HCT116 (cell line): ENCODE data around the gene CORO7. TPM values are rescaled to one million over a fixed set of nuclear protein-coding genes. Genes with fewer than 3 reads are reported as not detected.

ENCODE experiments used
- ATAC-seq: fragments of 200-7000 bp; cut with Tn5 transposase; 2 replicates; pipeline ENCODE4 v1.9.1; 2020; ENCODE audit warnings: mild to moderate bottlenecking, moderate library complexity
- BruUV-seq: library from RNA; stranded (reverse); fragments of 400-500 nt; replicated peaks from 2 replicates; lab custom pipeline; 2021; lab: Mats Ljungman, UMichigan
- CTCF ChIA-PET: fragments of 300-600 bp; sonication (Branson Sonifier 250); formaldehyde crosslinking; loops from one replicate; lab custom pipeline; 2021; ENCODE audit warnings: antibody characterized with exemption; lab: Charles Lee
- POLR2A ChIA-PET: fragments of 300-600, 350-600 bp; sonication (Branson Sonifier 250); formaldehyde crosslinking; loops from one replicate; lab custom pipeline; 2021; ENCODE audit warnings: antibody characterized with exemption; lab: Charles Lee
- RAD21 ChIA-PET, 2 experiments: fragments of 300-600 bp; sonication (Branson Sonifier 250); formaldehyde crosslinking; loops; one replicate each; lab custom pipeline; 2023; ENCODE audit warnings: low total read pairs in 2 of 2; ENCODE audit not compliant: uncharacterized antibody in 2 of 2, unreplicated experiment in 2 of 2, low non-redundant PET in 1 of 2; lab: Charles Lee
- DNase-seq: peaks from one replicate; pipeline ENCODE4 v3.0.0-alpha.2; 2010; ENCODE audit warnings: low read depth, low spot score
- H2AFZ ChIP-seq: fragments of 200-600 bp; shearing (Covaris generic), sonication (generic); 2 replicates; pipeline ENCODE4 v1.6.1; 2017; ENCODE audit warnings: low read depth, mixed run types, mixed read lengths, antibody characterized with exemption, low read length; ENCODE audit not compliant: poor library complexity, severe bottlenecking
- H3K27ac ChIP-seq: 2 replicates; pipeline ENCODE4 v1.5.1; 2012; ENCODE audit warnings: low read depth, low read length
- H3K27me3 ChIP-seq: fragments of 200-600 bp; sonication (generic); 2 replicates; pipeline ENCODE4 v1.6.1; 2016; ENCODE audit warnings: mixed run types, low read length, mixed read lengths; ENCODE audit not compliant: insufficient read depth
- H3K36me3 ChIP-seq, 2 experiments: fragments of 200-500 bp in 1 of 2; fragments of 200-600 bp in 1 of 2; sonication (Bioruptor generic) in 1 of 2; sonication (generic) in 1 of 2; 2 replicates each; pipeline versions ENCODE4 v1.5.1 to v1.6.1; 2014 to 2016; ENCODE audit warnings: low read length in 2 of 2, inconsistent platforms in 1 of 2, mixed read lengths in 1 of 2, mixed run types in 1 of 2; ENCODE audit not compliant: insufficient read depth in 2 of 2, control insufficient read depth in 1 of 2
- H3K4me1 ChIP-seq, 2 experiments: fragments of 200-600 bp in 1 of 2; sonication (generic) in 1 of 2; 2 replicates each; pipeline versions ENCODE4 v1.5.1 to v1.6.1; 2012 to 2017; ENCODE audit warnings: low read length in 2 of 2, inconsistent platforms in 1 of 2, mild to moderate bottlenecking in 1 of 2, mixed read lengths in 1 of 2, mixed run types in 1 of 2, moderate library complexity in 1 of 2; ENCODE audit not compliant: insufficient read depth in 2 of 2, control insufficient read depth in 1 of 2
- H3K4me2 ChIP-seq: fragments of 200-600 bp; sonication (generic); 2 replicates; pipeline ENCODE4 v1.6.1; 2017; ENCODE audit warnings: mixed run types, low read length, mixed read lengths
- H3K4me3 ChIP-seq, 2 experiments: fragments of 200-600 bp in 1 of 2; sonication (generic) in 1 of 2; replicated peaks in 1 of 2; 2 replicates each; pipeline ENCODE4 v1.5.1; 2011 to 2016; ENCODE audit warnings: low read length in 2 of 2, control low read depth in 1 of 2, low read depth in 1 of 2, mild to moderate bottlenecking in 1 of 2, mixed read lengths in 1 of 2, mixed run types in 1 of 2
- H3K79me2 ChIP-seq: fragments of 200-600 bp; sonication (generic); 2 replicates; pipeline ENCODE4 v1.6.1; 2017; ENCODE audit warnings: mild to moderate bottlenecking, mixed run types, low read length, moderate library complexity, mixed read lengths; ENCODE audit not compliant: insufficient read depth
- H3K9ac ChIP-seq: fragments of 200-600 bp; sonication (generic); 2 replicates; pipeline ENCODE4 v1.6.1; 2016; ENCODE audit warnings: low read length, mixed read lengths
- H3K9me2 ChIP-seq: fragments of 200-600 bp; sonication (generic), shearing (Covaris generic); 2 replicates; pipeline ENCODE4 v1.6.1; 2017; ENCODE audit warnings: mixed run types, mild to moderate bottlenecking, moderate library complexity; ENCODE audit not compliant: insufficient read depth
- H3K9me3 ChIP-seq, 2 experiments: fragments of 200-500 bp in 1 of 2; fragments of 200-600 bp in 1 of 2; sonication (Bioruptor generic) in 1 of 2; sonication (generic) in 1 of 2; 2 replicates each; pipeline ENCODE4 v1.6.1; 2014 to 2017; ENCODE audit warnings: low read length in 2 of 2, mixed read lengths in 2 of 2, inconsistent platforms in 1 of 2, low read depth in 1 of 2, mild to moderate bottlenecking in 1 of 2, mixed run types in 1 of 2, moderate library complexity in 1 of 2; ENCODE audit not compliant: control insufficient read depth in 1 of 2, insufficient read depth in 1 of 2
- H4K20me1 ChIP-seq: fragments of 200-600 bp; sonication (generic), shearing (Covaris generic); 2 replicates; pipeline ENCODE4 v1.6.1; 2017; ENCODE audit warnings: mixed run types, mild to moderate bottlenecking, moderate library complexity; ENCODE audit not compliant: insufficient read depth
- CBX3 ChIP-seq: IDR thresholded peaks from 2 replicates; pipeline ENCODE4 v1.6.1; 2012; ENCODE audit warnings: low read depth
- CEBPB ChIP-seq: IDR thresholded peaks from 2 replicates; pipeline ENCODE4 v1.6.1; 2012; ENCODE audit warnings: low read depth
- EGR1 ChIP-seq: IDR thresholded peaks from 2 replicates; pipeline ENCODE4 v1.6.1; 2012; ENCODE audit warnings: low read depth
- ELF1 ChIP-seq: IDR thresholded peaks from 2 replicates; pipeline ENCODE4 v1.6.1; 2012; ENCODE audit warnings: low read depth, borderline replicate concordance
- EZH2 ChIP-seq: fragments of 200-600 bp; sonication (generic); IDR thresholded peaks from 2 replicates; pipeline ENCODE4 v1.6.1; 2017; ENCODE audit warnings: antibody characterized with exemption, mixed run types
- EZH2phosphoT487 ChIP-seq: fragments of 200-600 bp; IDR thresholded peaks from 2 replicates; pipeline ENCODE4 v1.6.1; 2018; ENCODE audit warnings: antibody characterized with exemption, borderline replicate concordance
- FOSL1 ChIP-seq: IDR thresholded peaks from 2 replicates; pipeline ENCODE4 v1.6.1; 2012; ENCODE audit warnings: low read depth
- JUND ChIP-seq: IDR thresholded peaks from 2 replicates; pipeline ENCODE4 v1.6.1; 2012
- POLR2A ChIP-seq: IDR thresholded peaks from 2 replicates; pipeline ENCODE4 v1.7.0; 2011; ENCODE audit warnings: borderline replicate concordance; ENCODE audit not compliant: insufficient read depth, insufficient read length; ENCODE audit errors: extremely low read depth
- RAD21 ChIP-seq: IDR thresholded peaks from 2 replicates; pipeline ENCODE4 v1.6.1; 2012; ENCODE audit warnings: low read depth, mild to moderate bottlenecking
- SIN3A ChIP-seq: IDR thresholded peaks from 2 replicates; pipeline ENCODE4 v1.6.1; 2012; ENCODE audit warnings: low read depth
- SP1 ChIP-seq: IDR thresholded peaks from 2 replicates; pipeline ENCODE4 v1.6.1; 2012; ENCODE audit warnings: low read depth
- YY1 ChIP-seq: IDR thresholded peaks from 2 replicates; pipeline ENCODE4 v1.6.1; 2011; ENCODE audit warnings: low read length, low read depth, moderate library complexity, mild to moderate bottlenecking; ENCODE audit not compliant: insufficient replicate concordance; ENCODE audit errors: extremely low read depth
- ZFX ChIP-seq: fragments of 450-650 bp; IDR thresholded peaks from 2 replicates; pipeline ENCODE4 v1.6.1; 2017
- ZNF274 ChIP-seq: fragments of 200-500 bp; sonication (Bioruptor generic); IDR thresholded peaks from 2 replicates; pipeline ENCODE4 v1.6.1; 2014; ENCODE audit warnings: mild to moderate bottlenecking, low read depth, low read length, inconsistent platforms
- intact Hi-C: fragments of 100-400 bp; cut with micrococcal nuclease; formaldehyde crosslinking; loops from 2 replicates; pipeline ENCODE4 v1.10.0; 2022
- total RNA-seq: library from RNA; stranded (reverse); gene quantifications from one replicate; pipeline ENCODE4 v1.2.1, GENCODE V29; 2021; ENCODE audit not compliant: unreplicated experiment
- TF ChIP-seq, protein P1 (sequence below), 3 experiments: fragments of 200-600 bp in 1 of 3; sonication (generic) in 1 of 3; IDR thresholded peaks in 2 of 3; conservative IDR thresholded peaks in 1 of 3; 2 replicates each; pipeline ENCODE4 v1.5.1; 2012 to 2017; ENCODE audit warnings: low read depth in 2 of 3, low read length in 2 of 3, antibody characterized with exemption in 1 of 3, borderline replicate concordance in 1 of 3, control low read depth in 1 of 3, mild to moderate bottlenecking in 1 of 3, mixed read lengths in 1 of 3, mixed run types in 1 of 3, moderate library complexity in 1 of 3; ENCODE audit not compliant: insufficient read depth in 1 of 3
- TF ChIP-seq, protein P2 (sequence below): IDR thresholded peaks from 2 replicates; pipeline ENCODE4 v1.6.1; 2011; ENCODE audit warnings: mild to moderate bottlenecking, low read length, moderate library complexity; ENCODE audit not compliant: insufficient replicate concordance; ENCODE audit errors: extremely low read depth
- TF ChIP-seq, protein P3 (sequence below): IDR thresholded peaks from 2 replicates; pipeline ENCODE4 v1.6.1; 2012

CORO7 gene
- total RNA-seq, 1 experiment from 2014 or later = 21.3 TPM

DNA sequence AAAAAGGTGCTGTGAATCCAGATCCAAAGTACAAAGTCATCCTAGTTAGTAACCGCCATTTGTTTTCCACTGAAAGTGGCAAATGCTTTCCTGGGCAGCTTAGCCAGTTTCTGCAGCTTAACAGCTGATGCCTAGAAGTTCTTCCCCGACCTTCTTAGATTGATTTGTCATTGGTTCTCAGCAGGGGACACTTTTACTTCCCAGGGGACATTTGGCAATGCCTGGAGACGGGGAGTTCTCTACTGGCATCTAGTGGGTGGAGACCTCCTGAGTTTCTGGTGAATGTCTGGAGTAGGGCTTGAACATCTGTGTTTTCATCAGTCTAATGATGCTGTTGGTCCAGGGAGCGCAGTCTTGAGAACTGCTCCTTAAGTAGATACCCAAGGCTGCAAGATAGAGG lies 16.8 kb upstream of the CORO7 start:
- H3K36me3 ChIP-seq = peaks cover 12 to 57% of the 10 kb centered on the region in 2 experiments
- CTCF ChIA-PET = no interaction called here

DNA sequence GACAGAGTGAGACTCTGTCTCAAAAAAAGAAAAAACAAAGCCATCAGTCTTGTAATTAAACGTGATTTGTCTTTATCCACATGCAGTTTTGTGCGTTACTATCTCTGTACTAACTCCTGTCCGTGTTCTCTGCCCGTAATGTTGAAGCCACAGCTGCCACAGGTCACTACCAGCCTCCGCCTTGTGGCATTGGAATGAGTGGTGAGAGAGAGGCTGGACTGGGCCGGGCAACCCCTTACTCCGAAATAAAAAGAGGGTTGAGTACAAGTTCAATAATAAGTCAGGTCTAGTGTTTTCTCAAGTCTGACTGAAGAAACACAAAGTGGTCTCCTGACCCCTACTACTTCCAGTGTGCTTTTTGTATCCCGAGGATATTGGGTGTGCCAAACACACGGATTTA lies 14.6 kb upstream of the CORO7 start:
- ChIA-PET RAD21 (no interaction called here), POLR2A (no interaction called here), CTCF (no interaction called here)
- Histone ChIP-seq H3K4me1 (peaks cover 7 to 11% of the 10 kb centered on the region in 2 experiments), H3K27ac (no peak overlapping the region), H2AFZ (no peak overlapping the region), H3K9me2 (no peaks in the 10 kb centered on the region), H3K4me3 (no peak overlapping the region), H3K9me3 (no peaks in the 10 kb centered on the region), H3K27me3 (no peaks in the 10 kb centered on the region), H3K4me2 (no peak overlapping the region), H3K9ac (no peak overlapping the region), H3K36me3 (peaks cover 6 to 47% of the 10 kb centered on the region in 2 experiments; a peak in 3 of 4 replicates), H3K79me2 (peaks cover 88% of the 10 kb centered on the region), H4K20me1 (no peaks in the 10 kb centered on the region)
- DNase-seq (no peak), ATAC-seq (no peak)
- BruUV-seq = no TSS peak
- intact Hi-C loops = no loop called here
- no peak for TF ChIP-seq SP1
- TF ChIP-seq SIN3A = no peak
- no peak for TF ChIP-seq POLR2A
- TF ChIP-seq EZH2phosphoT487 = no peak
- TF ChIP-seq ELF1 = no peak
- TF ChIP-seq, protein P1, sequence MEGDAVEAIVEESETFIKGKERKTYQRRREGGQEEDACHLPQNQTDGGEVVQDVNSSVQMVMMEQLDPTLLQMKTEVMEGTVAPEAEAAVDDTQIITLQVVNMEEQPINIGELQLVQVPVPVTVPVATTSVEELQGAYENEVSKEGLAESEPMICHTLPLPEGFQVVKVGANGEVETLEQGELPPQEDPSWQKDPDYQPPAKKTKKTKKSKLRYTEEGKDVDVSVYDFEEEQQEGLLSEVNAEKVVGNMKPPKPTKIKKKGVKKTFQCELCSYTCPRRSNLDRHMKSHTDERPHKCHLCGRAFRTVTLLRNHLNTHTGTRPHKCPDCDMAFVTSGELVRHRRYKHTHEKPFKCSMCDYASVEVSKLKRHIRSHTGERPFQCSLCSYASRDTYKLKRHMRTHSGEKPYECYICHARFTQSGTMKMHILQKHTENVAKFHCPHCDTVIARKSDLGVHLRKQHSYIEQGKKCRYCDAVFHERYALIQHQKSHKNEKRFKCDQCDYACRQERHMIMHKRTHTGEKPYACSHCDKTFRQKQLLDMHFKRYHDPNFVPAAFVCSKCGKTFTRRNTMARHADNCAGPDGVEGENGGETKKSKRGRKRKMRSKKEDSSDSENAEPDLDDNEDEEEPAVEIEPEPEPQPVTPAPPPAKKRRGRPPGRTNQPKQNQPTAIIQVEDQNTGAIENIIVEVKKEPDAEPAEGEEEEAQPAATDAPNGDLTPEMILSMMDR (IDR thresholded peaks at IDR 0.05 in 2 of 3, conservative IDR thresholded peaks at IDR 0.05 in 1 of 3; ENCODE audit: borderline replicate concordance in 1 of 3, insufficient read depth in 1 of 3, low read depth in 2 of 3, low read length in 2 of 3) = no peak
- no peak for TF ChIP-seq FOSL1
- no peak for TF ChIP-seq ZFX
- no peak for TF ChIP-seq CEBPB
- no peak for TF ChIP-seq EGR1
- TF ChIP-seq, protein P2, sequence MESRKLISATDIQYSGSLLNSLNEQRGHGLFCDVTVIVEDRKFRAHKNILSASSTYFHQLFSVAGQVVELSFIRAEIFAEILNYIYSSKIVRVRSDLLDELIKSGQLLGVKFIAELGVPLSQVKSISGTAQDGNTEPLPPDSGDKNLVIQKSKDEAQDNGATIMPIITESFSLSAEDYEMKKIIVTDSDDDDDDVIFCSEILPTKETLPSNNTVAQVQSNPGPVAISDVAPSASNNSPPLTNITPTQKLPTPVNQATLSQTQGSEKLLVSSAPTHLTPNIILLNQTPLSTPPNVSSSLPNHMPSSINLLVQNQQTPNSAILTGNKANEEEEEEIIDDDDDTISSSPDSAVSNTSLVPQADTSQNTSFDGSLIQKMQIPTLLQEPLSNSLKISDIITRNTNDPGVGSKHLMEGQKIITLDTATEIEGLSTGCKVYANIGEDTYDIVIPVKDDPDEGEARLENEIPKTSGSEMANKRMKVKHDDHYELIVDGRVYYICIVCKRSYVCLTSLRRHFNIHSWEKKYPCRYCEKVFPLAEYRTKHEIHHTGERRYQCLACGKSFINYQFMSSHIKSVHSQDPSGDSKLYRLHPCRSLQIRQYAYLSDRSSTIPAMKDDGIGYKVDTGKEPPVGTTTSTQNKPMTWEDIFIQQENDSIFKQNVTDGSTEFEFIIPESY = no peak
- TF ChIP-seq, protein P3, sequence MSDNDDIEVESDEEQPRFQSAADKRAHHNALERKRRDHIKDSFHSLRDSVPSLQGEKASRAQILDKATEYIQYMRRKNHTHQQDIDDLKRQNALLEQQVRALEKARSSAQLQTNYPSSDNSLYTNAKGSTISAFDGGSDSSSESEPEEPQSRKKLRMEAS = no peak
- no peak for TF ChIP-seq ZNF274
- no peak for TF ChIP-seq EZH2
- TF ChIP-seq YY1 = no peak
- TF ChIP-seq JUND = no peak

More for the DNA sequence above, 16.8 kb upstream of the CORO7 start:
- no peak overlapping the region for H3K4me3 ChIP-seq
- RAD21 ChIA-PET = no interaction called here
- no peaks in the 10 kb centered on the region for H3K9me3 ChIP-seq
- no peak overlapping the region for H2AFZ ChIP-seq
- H3K27ac ChIP-seq = no peak overlapping the region
- TF ChIP-seq CBX3 (no peak), POLR2A (no peak), RAD21 (no peak), JUND (no peak), SIN3A (no peak)
- BruUV-seq = no TSS peak
- no peaks in the 10 kb centered on the region for H4K20me1 ChIP-seq
- no peaks in the 10 kb centered on the region for H3K4me1 ChIP-seq
- POLR2A ChIA-PET = no interaction called here
- ATAC-seq = no peak; the same call in 1 of the 2 replicates
- intact Hi-C loops = no loop called here
- DNase-seq = no peak
- no peak overlapping the region for H3K4me2 ChIP-seq
- no peaks in the 10 kb centered on the region for H3K9me2 ChIP-seq
- H3K79me2 ChIP-seq = peaks cover 78% of the 10 kb centered on the region
- H3K27me3 ChIP-seq = no peaks in the 10 kb centered on the region
- no peak overlapping the region for H3K9ac ChIP-seq
